ENCODE results near the gene DRC1.
"Not testable (repeated sequence)": the region's sequence is repeated elsewhere in the genome, so short reads cannot be mapped to it uniquely, and the experiment has no call there.

Gene DRC1

DNA sequence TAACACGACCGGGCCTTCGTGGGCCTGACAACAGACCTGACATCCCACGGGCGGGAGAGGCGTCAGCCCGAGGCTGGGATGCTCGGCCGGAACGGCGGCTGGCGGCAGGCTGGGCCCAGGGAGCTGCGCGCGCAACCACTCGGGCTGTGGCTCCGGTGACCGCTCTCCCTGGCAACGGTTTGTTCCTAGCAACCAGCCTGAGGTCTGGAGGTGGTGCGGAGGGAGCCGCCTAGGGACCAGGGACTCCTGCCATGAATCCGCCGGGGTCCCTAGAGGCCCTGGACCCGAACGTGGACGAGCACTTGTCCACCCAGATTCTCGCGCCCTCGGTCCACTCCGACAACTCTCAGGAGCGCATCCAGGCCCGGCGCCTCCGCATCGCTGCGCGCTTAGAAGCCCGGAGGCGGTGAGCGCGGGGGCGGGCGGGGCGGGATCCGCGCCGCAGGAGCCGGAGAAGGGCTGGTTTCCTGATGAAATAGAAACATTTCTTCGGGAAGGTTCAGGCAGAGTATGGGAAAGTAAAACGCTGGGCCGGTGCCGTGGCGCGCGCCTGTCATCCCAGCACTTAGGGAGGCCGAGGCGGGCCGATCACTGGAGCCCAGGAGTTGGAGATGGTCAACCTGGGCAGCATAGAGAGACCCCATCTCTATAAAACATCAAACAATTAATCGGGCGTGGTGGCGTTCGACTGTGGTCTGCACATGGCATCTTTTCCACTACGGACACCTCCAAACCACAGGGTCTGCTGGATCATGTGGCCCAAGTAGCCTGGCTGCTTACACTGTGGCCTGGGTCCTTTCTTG is at the start of gene DRC1:
TSS of gene DRC1 (plus strand) at position 182 of the 803 bp plus-strand sequence. CDS start at position 252, 70 bp downstream.
- DNase-seq = peak; percentile 55

DNA sequence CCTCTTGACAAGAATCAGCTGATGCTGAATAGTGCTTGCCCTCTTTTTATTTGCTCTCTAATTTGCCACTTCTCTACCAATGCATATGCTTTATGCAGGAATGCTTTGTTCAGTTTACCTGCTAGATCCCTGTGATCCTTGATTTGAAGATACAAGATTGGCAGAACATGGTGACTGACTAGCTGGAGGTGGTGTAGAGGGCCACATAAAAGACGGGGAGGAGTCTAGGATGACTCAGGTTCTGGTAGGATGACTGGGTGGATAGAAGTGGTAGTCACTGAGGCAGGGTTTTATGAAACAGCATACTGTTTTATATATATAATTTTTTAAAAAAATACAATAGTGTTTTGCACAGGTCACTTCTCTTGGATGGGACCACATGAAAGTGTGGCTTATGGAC is 48.8 kb upstream of the DRC1 start:
- peak; percentile 23 for DNase-seq

DNA sequence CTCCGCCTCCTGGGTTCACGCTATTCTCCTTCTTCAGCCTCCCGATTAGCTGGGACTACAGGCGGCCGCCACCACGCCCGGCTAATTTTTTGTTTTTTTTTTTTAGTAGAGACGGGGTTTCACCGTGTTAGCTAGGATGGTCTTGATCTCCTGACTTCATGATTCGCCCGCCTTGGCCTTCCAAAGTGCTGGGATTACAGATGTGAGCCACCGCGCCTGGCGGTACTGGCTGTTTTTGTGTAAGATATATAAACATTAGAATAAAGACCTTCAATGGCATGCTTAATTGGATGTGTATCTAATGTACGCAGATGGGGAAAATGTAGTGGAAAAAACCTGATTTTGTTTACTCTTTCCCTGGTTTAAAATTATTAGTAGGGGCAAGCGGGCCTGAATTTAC is 47.3 kb upstream of the DRC1 start:
- not testable (repeated sequence) for DNase-seq

- DNase-seq = peak; percentile 84
Measured at GRCh38 chr2:26355038-26355995, 46.4 kb upstream of the DRC1 start.

DNA sequence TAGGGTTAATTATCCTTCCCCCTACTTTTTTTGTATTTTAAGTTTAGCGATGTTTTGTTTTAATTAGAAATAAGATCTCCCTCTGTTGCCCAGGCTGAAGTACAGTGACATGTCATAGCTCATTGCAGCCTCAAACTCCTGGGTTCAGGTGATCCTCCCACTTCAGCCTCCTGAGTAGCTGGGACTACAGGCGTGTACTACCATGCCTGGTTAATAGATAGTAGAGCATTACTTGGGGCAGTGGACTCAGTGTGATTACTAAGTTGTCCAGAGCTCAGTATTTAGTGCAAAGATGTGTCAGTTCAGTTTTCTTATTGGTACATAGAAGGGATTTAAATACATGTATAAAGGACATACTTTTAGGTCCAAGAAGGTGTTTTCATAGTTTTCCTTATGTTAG is 45.6 kb upstream of the DRC1 start:
- DNase-seq = peak; percentile 13

- no peak for DNase-seq
Measured at GRCh38 chr2:26356771-26357170, 44.9 kb upstream of the DRC1 start.

GRCh38 chr2:26359886-26360473 is 41.7 kb upstream of the DRC1 start:
- DNase-seq = peak; percentile 13

DNA sequence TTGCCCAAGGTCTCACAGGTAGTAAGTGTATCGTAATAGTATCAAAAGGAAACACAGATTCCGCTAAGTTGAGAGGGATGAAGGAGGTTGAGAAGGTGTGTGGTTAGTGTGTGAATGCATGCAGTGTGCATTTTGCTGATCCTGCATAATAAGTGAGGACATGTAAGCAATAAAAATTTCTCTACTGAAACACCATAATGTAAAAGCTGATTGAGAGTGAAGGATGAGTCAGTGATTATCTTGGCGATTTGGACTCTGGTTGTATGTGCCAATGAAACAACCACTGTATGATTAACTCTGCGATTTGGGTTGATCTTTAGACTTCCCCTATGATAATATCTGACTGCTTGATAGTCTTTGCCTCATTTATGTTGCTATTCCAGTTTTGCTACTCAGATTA is 38.4 kb upstream of the DRC1 start:
- peak; percentile 22 for DNase-seq

- DNase-seq = no peak
Measured at GRCh38 chr2:26363958-26364357, 37.8 kb upstream of the DRC1 start.

- DNase-seq = no peak
Measured at GRCh38 chr2:26364669-26365068, 37.1 kb upstream of the DRC1 start.

- DNase-seq = no peak
Measured at GRCh38 chr2:26366957-26367356, 34.8 kb upstream of the DRC1 start.

GRCh38 chr2:26369664-26370063 is 32.1 kb upstream of the DRC1 start:
- not testable (repeated sequence) for DNase-seq

GRCh38 chr2:26370909-26371308 is 30.8 kb upstream of the DRC1 start:
- DNase-seq = not testable (repeated sequence)

DNA sequence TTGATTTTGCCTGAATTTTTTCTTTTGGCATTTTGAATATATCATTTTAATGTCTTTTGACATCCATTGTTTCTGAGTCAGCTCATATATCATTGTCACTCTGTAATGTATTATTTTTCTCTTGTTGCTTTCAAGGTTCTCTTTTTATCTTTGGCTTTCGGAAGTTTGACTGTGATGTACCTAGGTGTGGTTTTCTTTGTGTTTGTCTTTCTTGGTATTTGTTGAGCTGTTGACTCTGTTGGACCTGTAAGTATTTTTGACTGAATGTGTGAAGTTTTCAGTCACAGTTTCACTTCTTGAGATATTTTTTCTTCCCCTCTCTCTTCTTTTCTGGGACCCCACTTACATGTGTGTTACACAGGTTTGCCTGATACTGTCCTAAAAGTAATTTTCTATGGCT is 24.9 kb upstream of the DRC1 start:
- no peak for DNase-seq

GRCh38 chr2:26380281-26380680 is 21.4 kb upstream of the DRC1 start:
- DNase-seq = no peak

GRCh38 chr2:26382564-26382963 is 19.2 kb upstream of the DRC1 start:
- no peak for DNase-seq

DNA sequence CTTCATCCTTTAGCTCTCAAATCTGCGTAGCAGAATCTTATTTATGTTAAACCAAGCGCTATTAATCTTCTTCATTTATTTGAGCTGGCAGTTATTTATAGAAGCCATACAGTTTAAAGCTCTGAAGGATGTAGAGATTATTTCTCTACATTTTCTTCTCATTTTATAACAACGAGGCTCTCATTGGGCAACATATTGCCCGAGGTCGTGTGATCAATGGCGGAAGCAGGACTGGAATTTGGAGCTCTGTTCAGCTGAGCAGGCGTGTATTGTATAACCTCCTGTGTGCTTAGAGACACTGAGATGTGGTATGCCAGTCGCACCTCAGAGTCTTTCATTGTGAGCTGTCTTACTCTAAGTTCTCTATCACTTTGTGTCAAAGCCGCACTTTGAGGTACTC is 17.5 kb upstream of the DRC1 start:
- DNase-seq = no peak

DNA sequence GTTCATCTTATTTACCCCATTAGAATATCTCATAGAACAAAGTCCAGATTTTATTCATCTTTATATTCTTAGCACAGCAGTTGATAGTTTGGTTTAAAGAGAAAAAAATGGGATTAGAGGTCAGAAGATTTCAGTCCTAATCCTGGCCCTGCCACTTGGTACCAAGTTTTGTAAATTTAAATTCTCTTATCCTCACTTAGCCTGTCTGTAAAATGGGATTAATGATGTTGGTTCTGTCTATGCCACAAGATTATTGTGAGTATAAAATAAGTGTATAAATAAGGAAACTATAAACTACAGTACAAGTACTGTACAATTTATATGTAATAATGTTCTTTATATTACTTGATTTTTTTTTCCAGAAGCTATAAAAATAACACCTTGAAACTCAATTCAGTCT is 17.1 kb upstream of the DRC1 start:
- DNase-seq = no peak

- DNase-seq = no peak
Measured at GRCh38 chr2:26387189-26387588, 14.5 kb upstream of the DRC1 start.

- no peak for DNase-seq
Measured at GRCh38 chr2:26394694-26395093, 7.0 kb upstream of the DRC1 start.

- no peak for DNase-seq
Measured at GRCh38 chr2:26395394-26395793, 6.3 kb upstream of the DRC1 start.

GRCh38 chr2:26396734-26397298 is 4.9 kb upstream of the DRC1 start:
- DNase-seq = no peak

GRCh38 chr2:26399771-26400376 is 1.8 kb upstream of the DRC1 start:
- no peak for DNase-seq

Data from hematopoietic multipotent progenitor cell treated with erythropoietin and hydrocortisone succinate and interleukin-3 and kit ligand, for 8 days (in vitro differentiated cells).